SK-N-MC (cell line): Measurements from ENCODE around the gene PTDSS2.

Experiments
- DNase-seq: peaks from one replicate; pipeline ENCODE4 v3.0.0-alpha.2; 2011; ENCODE audit warnings: low read depth, low spot score
- H3K27ac ChIP-seq: fragments of 200-600 bp; sonication (generic); 2 replicates; pipeline ENCODE4 v1.5.1; 2016; ENCODE audit warnings: mixed run types
- H3K36me3 ChIP-seq: fragments of 200-600 bp; sonication (generic); 2 replicates; pipeline ENCODE4 v1.6.1; 2017; ENCODE audit warnings: antibody characterized with exemption, low read length, mixed read lengths; ENCODE audit not compliant: insufficient read depth
- H3K4me3 ChIP-seq: fragments of 200-600 bp; sonication (generic); 2 replicates; pipeline ENCODE4 v1.5.1; 2016
- H3K9ac ChIP-seq: fragments of 200-600 bp; sonication (generic); 2 replicates; pipeline ENCODE4 v1.8.0; 2017; ENCODE audit warnings: mixed run types, mixed read lengths; ENCODE audit not compliant: insufficient read length
- H3K9me3 ChIP-seq: fragments of 200-600 bp; sonication (generic); 2 replicates; pipeline ENCODE4 v1.6.1; 2017; ENCODE audit warnings: low read depth, mild to moderate bottlenecking, antibody characterized with exemption, low read length, moderate library complexity, mixed read lengths
- EZH2 ChIP-seq: fragments of 200-600 bp; sonication (generic); IDR thresholded peaks from one replicate; pipeline ENCODE4 v1.6.1; 2017; ENCODE audit warnings: antibody characterized with exemption
- FOXP2 ChIP-seq: optimal IDR thresholded peaks from 2 replicates; pipeline ENCODE3; 2011; ENCODE audit warnings: mild to moderate bottlenecking, moderate library complexity; ENCODE audit not compliant: insufficient read depth; ENCODE audit errors: extremely low read length, control extremely low read depth
- POLR2AphosphoS5 ChIP-seq: IDR thresholded peaks from 2 replicates; pipeline ENCODE4 v1.6.1; 2012; ENCODE audit warnings: mild to moderate bottlenecking, low read depth, low read length, borderline replicate concordance

PTDSS2 gene

GRCh38 chr11:502288-503178 is 52.5 kb downstream of the PTDSS2 start:
- no peak overlapping the region for H3K4me3 ChIP-seq
- peaks cover 35% of the 10 kb centered on the region for H3K36me3 ChIP-seq
- H3K27ac ChIP-seq, result no peak overlapping the region
- H3K9ac ChIP-seq, result no peak overlapping the region
- no peaks in the 10 kb centered on the region for H3K9me3 ChIP-seq
- DNase-seq, result no peak
- TF ChIP-seq POLR2AphosphoS5 (no peak), FOXP2 (no peak), EZH2 (no peak)

DNA sequence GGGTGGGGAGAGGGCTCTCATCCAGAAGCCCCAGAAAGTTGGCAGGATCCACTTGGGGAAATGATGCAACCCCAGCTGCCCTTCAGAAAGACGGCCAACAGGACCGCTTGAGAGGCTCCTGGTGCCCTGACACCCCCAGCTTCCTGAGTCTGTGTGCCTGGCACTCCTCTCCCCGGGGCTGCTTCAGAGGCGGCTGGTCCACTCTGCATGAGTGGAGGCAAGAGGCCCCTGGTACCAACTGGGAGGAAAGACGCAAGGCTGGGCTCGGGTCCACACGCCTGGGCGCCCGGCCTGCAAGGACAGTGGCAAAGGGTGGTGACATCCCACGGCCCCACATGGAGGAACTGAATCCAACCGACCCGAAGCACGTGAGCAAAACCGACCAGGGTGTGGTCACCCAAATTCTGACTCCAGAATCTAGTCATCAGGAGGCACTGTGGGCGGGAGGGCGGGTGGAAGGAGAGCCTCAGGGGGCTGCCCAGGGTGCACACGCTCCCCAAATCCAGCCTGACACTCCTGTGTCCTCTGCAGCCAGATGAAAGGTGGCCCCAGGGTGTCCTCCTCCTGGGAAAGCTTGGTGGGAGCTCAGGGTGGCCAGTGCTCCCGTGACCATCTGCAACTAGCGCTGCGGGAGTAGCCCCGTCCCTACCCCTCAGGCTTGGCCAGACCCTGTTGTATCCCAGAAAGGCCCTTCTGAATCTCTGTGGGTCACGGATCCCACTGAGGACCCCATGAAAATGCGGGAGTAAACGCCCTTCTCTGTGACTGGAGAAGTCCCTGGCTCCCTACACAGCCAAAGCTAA is 53.3 kb downstream of the PTDSS2 start:
- no peak overlapping the region for H3K4me3 ChIP-seq
- no peak for TF ChIP-seq FOXP2
- no peak for TF ChIP-seq EZH2
- no peak for TF ChIP-seq POLR2AphosphoS5
- no peak overlapping the region for H3K27ac ChIP-seq
- no peak for DNase-seq
- H3K9me3 ChIP-seq, result no peaks in the 10 kb centered on the region
- peaks cover 26% of the 10 kb centered on the region; the same call in 1 of the 2 replicates for H3K36me3 ChIP-seq
- no peak overlapping the region for H3K9ac ChIP-seq

DNA sequence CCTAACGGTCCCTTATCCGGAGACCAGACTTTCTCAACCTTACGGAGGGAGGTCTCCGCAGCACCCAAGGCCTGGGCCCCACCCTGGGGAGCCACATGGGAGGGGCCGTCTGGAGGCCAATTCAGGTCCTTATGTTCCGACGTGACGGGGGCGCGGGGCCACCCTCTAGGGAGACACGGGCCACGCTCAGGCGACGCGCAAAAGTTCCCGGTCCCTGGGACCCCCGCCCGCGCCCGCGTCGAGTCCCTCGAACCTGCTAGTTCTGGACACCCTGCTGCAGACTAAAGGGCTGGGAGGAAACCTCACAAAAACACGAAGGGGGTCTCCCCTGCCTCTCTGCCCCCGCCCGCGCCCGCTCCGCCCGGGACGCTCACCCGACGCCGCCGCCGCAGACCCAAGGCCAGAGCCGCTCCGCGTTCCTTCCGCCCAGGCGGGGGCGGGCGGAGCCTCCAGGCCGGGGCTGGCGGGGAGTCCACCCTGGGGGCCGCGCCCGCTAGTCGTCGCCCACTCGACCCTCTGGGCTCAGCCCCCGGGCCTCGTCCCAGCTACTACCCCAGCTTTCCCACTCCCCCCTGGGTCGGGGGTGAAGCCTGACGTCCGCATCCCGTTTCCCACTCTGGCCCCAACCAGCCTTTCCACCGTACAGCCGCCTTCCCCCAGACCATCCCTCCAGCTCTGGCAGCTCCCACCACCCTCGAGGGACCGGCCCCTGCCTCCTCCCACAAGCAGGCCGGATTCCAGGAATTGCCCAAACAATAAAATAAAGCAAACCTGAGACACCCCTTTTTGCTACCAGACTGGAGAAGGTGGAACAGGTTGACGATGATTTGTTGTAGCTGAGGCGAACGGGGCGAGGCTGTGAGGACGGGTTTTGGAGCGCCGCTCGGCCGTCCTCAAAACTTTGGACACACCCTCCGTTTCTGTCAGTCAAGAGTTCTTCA is 54.2 kb downstream of the PTDSS2 start:
- DNase-seq, result no peak
- Histone ChIP-seq H3K9ac (no peak overlapping the region), H3K9me3 (no peaks in the 10 kb centered on the region), H3K36me3 (peaks cover 20% of the 10 kb centered on the region; the same call in 1 of the 2 replicates), H3K4me3 (0 out of 2 replicates have a peak overlapping the region, but pooled peaks have one; percentile 98), H3K27ac (0 out of 2 replicates have a peak overlapping the region, but pooled peaks have one; percentile 9)
- TF ChIP-seq EZH2 (no peak), POLR2AphosphoS5 (no peak), FOXP2 (no peak)

DNA sequence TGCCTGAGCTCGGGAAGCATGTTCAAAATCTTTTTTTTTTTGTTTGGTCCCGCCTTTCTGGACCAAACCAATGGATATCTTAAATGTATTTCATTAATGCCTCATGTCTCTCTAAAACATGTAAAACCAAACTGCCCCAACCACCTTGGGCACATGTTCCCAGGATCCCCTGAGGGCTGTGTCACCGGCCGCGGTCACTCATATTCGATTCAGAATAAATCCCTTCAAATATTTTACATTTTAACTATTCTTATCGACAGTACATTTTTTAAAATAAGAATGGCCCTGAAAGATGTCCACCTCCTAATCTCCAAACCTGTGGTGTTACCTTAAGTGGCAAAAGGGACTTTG is 54.9 kb downstream of the PTDSS2 start:
- Histone ChIP-seq H3K9ac (peak overlapping the region; percentile 100), H3K36me3 (peaks cover 16% of the 10 kb centered on the region; the same call in 1 of the 2 replicates), H3K9me3 (no peaks in the 10 kb centered on the region), H3K4me3 (peak overlapping the region; percentile 98; the same call in 1 of the 2 replicates), H3K27ac (0 out of 2 replicates have a peak overlapping the region, but pooled peaks have one; percentile 9)
- TF ChIP-seq POLR2AphosphoS5 (no peak), EZH2 (no peak), FOXP2 (no peak)
- no peak for DNase-seq

GRCh38 chr11:506238-506994 is 56.3 kb downstream of the PTDSS2 start:
- Histone ChIP-seq H3K9ac (peak overlapping the region; percentile 100), H3K9me3 (no peaks in the 10 kb centered on the region), H3K4me3 (peak overlapping the region; percentile 98), H3K36me3 (peaks cover 10% of the 10 kb centered on the region; the same call in 1 of the 2 replicates), H3K27ac (peak overlapping the region; percentile 99)
- DNase-seq, result peak; percentile 84
- no peak for TF ChIP-seq EZH2
- TF ChIP-seq POLR2AphosphoS5, result peak; percentile 61; the same call in 1 of the 2 replicates

GRCh38 chr11:506995-507726 is 57.1 kb downstream of the PTDSS2 start, which contains the start of gene RNH1:
TSS of gene RNH1 (minus strand) at chr11:507242. CDS start at chr11:502162, 5,080 bp downstream.
- H3K27ac ChIP-seq, result peak within 1 kb of the TSS; percentile 99
- peak; percentile 67 for DNase-seq
- H3K9me3 ChIP-seq, result no peaks in the 10 kb centered on the region
- peak within 1 kb of the TSS; percentile 100 for H3K9ac ChIP-seq
- TF ChIP-seq EZH2 (no peak), POLR2AphosphoS5 (peak; percentile 66; the same call in 1 of the 2 replicates)
- H3K36me3 ChIP-seq, result peaks cover 10% of the 10 kb centered on the region; the same call in 1 of the 2 replicates
- peak within 1 kb of the TSS; percentile 98 for H3K4me3 ChIP-seq

DNA sequence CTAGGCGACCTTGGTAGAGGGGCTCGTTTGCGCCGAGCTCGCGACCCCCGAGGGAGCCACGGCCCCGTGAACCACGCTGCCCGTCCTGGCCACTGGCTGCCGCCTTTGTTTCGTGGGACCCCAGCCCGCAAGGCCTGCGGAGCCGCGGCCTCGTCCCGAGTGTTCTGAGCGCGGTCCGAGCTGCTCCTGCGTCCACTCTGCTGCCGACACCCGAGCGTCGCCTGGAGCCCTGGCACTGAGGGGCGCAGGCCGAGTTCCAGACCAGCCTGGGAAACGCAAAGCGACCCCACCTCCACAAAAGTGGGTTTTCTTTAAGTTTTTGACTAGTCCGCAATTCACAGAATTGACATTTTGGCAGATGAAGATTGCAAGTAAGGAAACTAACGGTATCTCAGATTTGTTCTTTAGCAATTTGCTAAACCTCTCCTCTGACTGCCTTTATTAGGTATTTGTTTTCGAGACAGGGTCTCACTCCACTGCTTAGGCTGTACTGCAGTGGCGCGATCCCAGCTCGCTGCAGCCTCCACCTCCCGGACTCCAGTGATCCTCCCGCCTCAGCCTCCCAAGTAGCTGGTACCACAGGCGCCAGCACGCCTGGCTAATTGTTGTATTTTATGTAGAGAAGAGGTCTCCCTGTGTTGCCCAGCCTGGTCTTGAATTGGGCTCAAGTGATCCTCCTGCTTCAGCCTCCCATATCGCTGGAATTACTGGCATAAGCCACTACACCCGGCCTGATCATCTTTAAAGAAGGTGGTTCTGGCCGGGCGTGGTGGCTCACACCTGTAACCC is 57.8 kb downstream of the PTDSS2 start:
- no peak for TF ChIP-seq POLR2AphosphoS5
- no peak for TF ChIP-seq FOXP2
- TF ChIP-seq EZH2, result no peak
- Histone ChIP-seq H3K36me3 (peaks cover 10% of the 10 kb centered on the region; the same call in 1 of the 2 replicates), H3K9ac (peak overlapping the region; percentile 92), H3K9me3 (no peaks in the 10 kb centered on the region), H3K27ac (peak overlapping the region; percentile 57), H3K4me3 (peak overlapping the region; percentile 98)
- no peak for DNase-seq
